Activated CD4-positive, alpha-beta T cell treated with anti-CD3 and anti-CD28 coated beads, Interleukin-2, amount 50 U/mL, for 1 hour (primary cell): Measurements from ENCODE around the gene FGB.

Experiments used
- DNase-seq: peaks from one replicate; pipeline ENCODE4 v3.0.0-alpha.2; 2020

Gene FGB

GRCh38 chr4:154597798-154598774, 35.3 kb downstream of the FGB start:
- DNase-seq, result no peak

- no peak for DNase-seq
Measured at GRCh38 chr4:154602404-154603020, 39.7 kb downstream of the FGB start.

GRCh38 chr4:154603033-154603943, 40.5 kb downstream of the FGB start:
- no peak for DNase-seq

GRCh38 chr4:154604696-154605200, 41.9 kb downstream of the FGB start:
- DNase-seq, result no peak

GRCh38 chr4:154606728-154607723, 44.2 kb downstream of the FGB start:
- no peak for DNase-seq

- DNase-seq, result no peak
Measured at GRCh38 chr4:154608361-154609252, 45.8 kb downstream of the FGB start.

- no peak for DNase-seq
Measured at GRCh38 chr4:154609532-154609931, 46.7 kb downstream of the FGB start.

GRCh38 chr4:154610582-154610981, 47.8 kb downstream of the FGB start:
- no peak for DNase-seq

GRCh38 chr4:154611833-154612232, 49.0 kb downstream of the FGB start:
- DNase-seq, result no peak

GRCh38 chr4:154612472-154613414, 49.9 kb downstream of the FGB start, which contains the start of gene FGG:
Gene FGG (minus strand): TSS chr4:154612656. CDS start chr4:154612609, 47 bp downstream.
- no peak for DNase-seq

- no peak for DNase-seq
Measured at GRCh38 chr4:154614306-154614705, 51.5 kb downstream of the FGB start.

- DNase-seq, result no peak
Measured at GRCh38 chr4:154615211-154615610, 52.4 kb downstream of the FGB start.

GRCh38 chr4:154616287-154616686, 53.5 kb downstream of the FGB start:
- DNase-seq, result no peak

GRCh38 chr4:154616731-154617130, 53.9 kb downstream of the FGB start:
- no peak for DNase-seq

- DNase-seq, result no peak
Measured at GRCh38 chr4:154617820-154618317, 55.1 kb downstream of the FGB start.

- DNase-seq, result peak; percentile 32
Measured at GRCh38 chr4:154618708-154619315, 56.0 kb downstream of the FGB start.

GRCh38 chr4:154620111-154620510, 57.3 kb downstream of the FGB start:
- DNase-seq, result no peak
